ENCODE data around the gene SPINK1.

SPINK1 gene

DNA sequence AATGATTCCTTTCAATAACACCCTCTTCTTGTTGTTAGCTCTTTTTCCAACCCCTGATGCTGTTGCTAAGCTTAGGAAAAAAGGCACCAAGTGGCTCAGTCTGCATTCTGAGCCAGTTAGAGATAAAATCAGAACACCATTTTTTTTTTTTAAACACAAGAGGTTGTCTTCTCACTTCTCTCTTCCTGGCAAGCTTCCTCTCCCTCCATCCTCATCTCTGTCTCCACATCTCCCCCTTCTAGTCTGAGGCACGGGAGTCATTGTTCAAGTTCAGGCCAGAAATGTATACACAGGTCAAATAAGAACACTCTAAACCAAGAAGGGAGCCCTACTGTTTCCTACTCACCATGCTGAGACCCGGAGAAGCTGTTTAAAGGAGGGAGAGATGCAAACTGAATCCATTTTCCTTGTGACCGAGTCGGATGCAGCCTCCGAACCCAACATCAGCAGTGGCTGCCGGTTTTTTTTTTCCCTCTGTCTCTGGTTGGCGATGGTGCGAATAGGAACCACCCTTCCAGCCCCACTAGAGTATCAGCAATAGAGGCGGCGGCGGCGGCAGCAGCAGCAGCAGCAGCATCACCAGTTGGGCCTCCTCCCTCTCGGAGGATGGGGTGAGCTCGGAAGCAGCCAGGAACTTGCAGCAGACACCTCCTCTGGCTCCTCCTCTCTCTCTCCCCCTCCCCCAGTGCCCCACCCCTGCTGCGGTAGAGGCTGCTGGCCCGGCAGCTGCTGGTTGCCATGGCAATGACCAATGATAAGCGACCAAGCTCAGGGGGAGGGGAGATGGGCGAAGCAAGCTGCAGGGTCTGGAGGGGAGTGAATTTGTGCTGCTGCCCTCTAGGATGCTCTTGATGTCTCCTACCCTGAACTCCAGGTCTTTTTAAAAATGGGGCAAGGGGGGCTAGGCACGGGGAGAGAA, 49.1 kb downstream of the SPINK1 start, which contains the start of gene JAKMIP2:
Gene JAKMIP2 (minus strand): TSS at position 619 of the 919 bp plus-strand sequence. CDS start 110,922 bp downstream, outside the sequence.
- 0% methylated on average over 5 of the region's 19 CpGs for WGBS, 2 experiments (ENCODE audit: insufficient coverage in 2 of 2)
- Histone ChIP-seq H3K4me3 (ENCODE audit: extremely low read depth, insufficient read depth, low read length, poor library complexity, severe bottlenecking) (peak within 1 kb of the TSS; percentile 52), H3K27ac (ENCODE audit: low read depth, low read length, severe bottlenecking) (peak within 1 kb of the TSS; percentile 93), H3K9me3 (ENCODE audit: control insufficient read depth, low read length) (no peaks in the 10 kb centered on the region), H3K36me3 (ENCODE audit: control insufficient read depth, insufficient read depth, low read length) (no peaks in the 10 kb centered on the region), H3K4me1 (ENCODE audit: control insufficient read depth, insufficient read depth, low read length, poor library complexity, severe bottlenecking) (no peaks in the 10 kb centered on the region)

DNA sequence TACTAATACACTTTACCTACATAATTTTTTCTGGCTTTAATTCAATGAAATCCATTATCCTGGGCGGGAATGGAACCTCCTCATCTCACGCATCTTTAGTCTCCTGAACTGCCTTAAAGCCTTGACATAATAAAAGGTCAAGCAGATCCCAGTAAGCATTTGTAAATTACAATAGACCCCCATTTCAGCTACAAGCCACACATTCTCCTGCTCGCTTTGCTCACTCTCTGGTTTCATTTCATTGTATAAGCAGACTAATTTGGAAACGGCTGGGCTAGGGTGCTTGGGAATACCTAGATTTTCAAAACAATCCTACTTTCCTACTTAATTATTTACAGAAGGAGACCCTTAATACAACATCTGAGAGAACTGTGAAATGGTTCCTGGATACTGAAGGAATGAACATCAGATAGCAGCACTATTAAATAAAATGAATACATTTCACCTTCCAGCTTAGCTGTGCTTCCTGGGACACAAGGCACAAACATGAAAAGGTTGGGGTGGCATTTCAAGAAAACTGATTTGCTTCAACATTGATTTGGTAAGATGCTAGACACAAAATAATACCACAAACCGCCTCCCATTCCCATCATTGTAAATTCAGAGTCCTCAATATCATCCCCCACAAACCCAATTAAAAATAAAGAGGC, 50.4 kb downstream of the SPINK1 start:
- peak overlapping the region; percentile 52 for H3K4me3 ChIP-seq (ENCODE audit: extremely low read depth, insufficient read depth, low read length, poor library complexity, severe bottlenecking)
- H3K9me3 ChIP-seq (ENCODE audit: control insufficient read depth, low read length), result no peaks in the 10 kb centered on the region
- no peaks in the 10 kb centered on the region for H3K36me3 ChIP-seq (ENCODE audit: control insufficient read depth, insufficient read depth, low read length)
- 52 to 67% methylated on average over 3 of the region's 5 CpGs for WGBS, 2 experiments (ENCODE audit: insufficient coverage in 2 of 2)
- H3K27ac ChIP-seq (ENCODE audit: low read depth, low read length, severe bottlenecking), result no peak overlapping the region
- no peaks in the 10 kb centered on the region for H3K4me1 ChIP-seq (ENCODE audit: control insufficient read depth, insufficient read depth, low read length, poor library complexity, severe bottlenecking)

DNA sequence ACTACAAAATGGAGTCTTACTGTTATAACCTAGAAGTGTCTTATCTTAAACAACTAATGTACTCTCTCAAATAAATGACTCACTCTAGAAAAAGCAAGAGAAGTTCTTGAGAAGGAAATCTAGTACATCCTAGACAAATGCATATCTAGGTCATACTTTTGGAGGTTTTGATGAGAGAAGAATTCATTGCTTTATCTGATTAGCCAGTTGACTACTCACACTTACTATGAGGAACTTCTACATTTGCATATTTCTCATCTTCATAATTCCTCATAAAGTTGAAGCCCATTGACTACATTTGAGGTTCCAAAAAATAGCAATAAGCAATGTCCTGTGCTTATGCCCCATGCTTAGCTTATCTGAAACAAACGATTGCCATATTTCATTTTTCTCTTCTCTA, 51.8 kb downstream of the SPINK1 start:
- Histone ChIP-seq H3K36me3 (ENCODE audit: control insufficient read depth, insufficient read depth, low read length) (no peaks in the 10 kb centered on the region), H3K4me1 (ENCODE audit: control insufficient read depth, insufficient read depth, low read length, poor library complexity, severe bottlenecking) (no peaks in the 10 kb centered on the region), H3K4me3 (ENCODE audit: extremely low read depth, insufficient read depth, low read length, poor library complexity, severe bottlenecking) (no peak overlapping the region), H3K9me3 (ENCODE audit: control insufficient read depth, low read length) (no peaks in the 10 kb centered on the region), H3K27ac (ENCODE audit: low read depth, low read length, severe bottlenecking) (no peak overlapping the region)
- WGBS, 2 experiments (ENCODE audit: insufficient coverage in 2 of 2), result 80 to 100% methylated on average over 1 of the region's 1 CpG

DNA sequence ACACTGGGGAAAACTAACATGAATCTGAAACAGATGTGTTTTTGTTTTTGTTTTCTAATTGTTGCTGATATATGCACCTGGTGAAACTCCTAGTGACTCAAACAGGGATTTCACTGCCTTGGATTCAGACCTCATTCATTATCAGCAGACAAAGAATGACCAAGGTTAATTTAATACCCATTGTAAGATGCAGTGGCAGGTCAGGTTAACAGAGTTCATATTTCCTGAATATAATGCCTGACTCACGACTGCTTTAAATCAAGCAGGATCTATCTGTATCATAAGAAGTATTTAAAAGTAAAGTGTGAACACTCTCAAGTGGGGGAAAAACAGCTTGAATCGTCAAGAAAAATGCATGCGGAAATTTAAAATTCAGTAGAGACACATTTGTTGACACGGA, 54.5 kb downstream of the SPINK1 start:
- WGBS, 2 experiments (ENCODE audit: insufficient coverage in 2 of 2), result 100% methylated on average over 1 to 2 of the region's 4 CpGs
- H3K9me3 ChIP-seq (ENCODE audit: control insufficient read depth, low read length), result no peaks in the 10 kb centered on the region
- no peaks in the 10 kb centered on the region for H3K36me3 ChIP-seq (ENCODE audit: control insufficient read depth, insufficient read depth, low read length)

More for the DNA sequence above, 54.5 kb downstream of the SPINK1 start:
- Histone ChIP-seq H3K4me3 (ENCODE audit: extremely low read depth, insufficient read depth, low read length, poor library complexity, severe bottlenecking) (no peak overlapping the region), H3K4me1 (ENCODE audit: control insufficient read depth, insufficient read depth, low read length, poor library complexity, severe bottlenecking) (no peaks in the 10 kb centered on the region), H3K27ac (ENCODE audit: low read depth, low read length, severe bottlenecking) (no peak overlapping the region)
